ENCODE measurements around the gene MYH15.

The MYH15 gene

GRCh38 chr3:108510496-108510895, at the start of gene MYH15:
Gene MYH15, minus strand, starts transcription at chr3:108510596. Its CDS starts 66 bp downstream, at chr3:108510530.
- no peak within 1 kb of the TSS for H3K27ac ChIP-seq (ENCODE audit: low read length)
- no peak within 1 kb of the TSS for H3K9ac ChIP-seq (ENCODE audit: low read length)
- no peaks in the 10 kb centered on the region for H3K9me3 ChIP-seq (ENCODE audit: control insufficient read depth, low read depth, low read length)
- H3K4me1 ChIP-seq (ENCODE audit: control insufficient read depth, low read depth, low read length): no peaks in the 10 kb centered on the region
- no peak within 1 kb of the TSS for H3K4me3 ChIP-seq (ENCODE audit: low read length)
- H3K36me3 ChIP-seq (ENCODE audit: control insufficient read depth, low read depth, low read length): no peaks in the 10 kb centered on the region
- no peaks in the 10 kb centered on the region for H3K27me3 ChIP-seq (ENCODE audit: control insufficient read depth, insufficient read depth, low read length)

GRCh38 chr3:108555966-108556581, 45.7 kb upstream of the MYH15 start:
- Histone ChIP-seq H3K27ac (ENCODE audit: low read length) (no peak overlapping the region), H3K9me3 (ENCODE audit: control insufficient read depth, low read depth, low read length) (no peaks in the 10 kb centered on the region), H3K9ac (ENCODE audit: low read length) (no peak overlapping the region), H3K27me3 (ENCODE audit: control insufficient read depth, insufficient read depth, low read length) (no peaks in the 10 kb centered on the region), H3K36me3 (ENCODE audit: control insufficient read depth, low read depth, low read length) (peaks cover 78% of the 10 kb centered on the region), H3K4me1 (ENCODE audit: control insufficient read depth, low read depth, low read length) (no peaks in the 10 kb centered on the region), H3K4me3 (ENCODE audit: low read length) (no peak overlapping the region)

- H3K36me3 ChIP-seq (ENCODE audit: control insufficient read depth, low read depth, low read length): peaks cover 72% of the 10 kb centered on the region
- no peaks in the 10 kb centered on the region for H3K4me1 ChIP-seq (ENCODE audit: control insufficient read depth, low read depth, low read length)
- H3K9me3 ChIP-seq (ENCODE audit: control insufficient read depth, low read depth, low read length): no peaks in the 10 kb centered on the region
- H3K27ac ChIP-seq (ENCODE audit: low read length): no peak overlapping the region
- no peaks in the 10 kb centered on the region for H3K27me3 ChIP-seq (ENCODE audit: control insufficient read depth, insufficient read depth, low read length)
- H3K9ac ChIP-seq (ENCODE audit: low read length): no peak overlapping the region
- no peak overlapping the region for H3K4me3 ChIP-seq (ENCODE audit: low read length)
Observed at GRCh38 chr3:108554913-108555571, 44.6 kb upstream of the MYH15 start.

GRCh38 chr3:108554229-108554628, 43.8 kb upstream of the MYH15 start:
- Histone ChIP-seq H3K36me3 (ENCODE audit: control insufficient read depth, low read depth, low read length) (peaks cover 66% of the 10 kb centered on the region), H3K27ac (ENCODE audit: low read length) (no peak overlapping the region), H3K9ac (ENCODE audit: low read length) (no peak overlapping the region), H3K9me3 (ENCODE audit: control insufficient read depth, low read depth, low read length) (no peaks in the 10 kb centered on the region), H3K27me3 (ENCODE audit: control insufficient read depth, insufficient read depth, low read length) (no peaks in the 10 kb centered on the region), H3K4me3 (ENCODE audit: low read length) (no peak overlapping the region), H3K4me1 (ENCODE audit: control insufficient read depth, low read depth, low read length) (no peaks in the 10 kb centered on the region)

GRCh38 chr3:108552267-108553159, 42.1 kb upstream of the MYH15 start:
- Histone ChIP-seq H3K9ac (ENCODE audit: low read length) (no peak overlapping the region), H3K36me3 (ENCODE audit: control insufficient read depth, low read depth, low read length) (peaks cover 60% of the 10 kb centered on the region), H3K4me1 (ENCODE audit: control insufficient read depth, low read depth, low read length) (no peaks in the 10 kb centered on the region), H3K4me3 (ENCODE audit: low read length) (no peak overlapping the region), H3K9me3 (ENCODE audit: control insufficient read depth, low read depth, low read length) (no peaks in the 10 kb centered on the region), H3K27ac (ENCODE audit: low read length) (no peak overlapping the region), H3K27me3 (ENCODE audit: control insufficient read depth, insufficient read depth, low read length) (no peaks in the 10 kb centered on the region)

- no peak overlapping the region for H3K9ac ChIP-seq (ENCODE audit: low read length)
- H3K9me3 ChIP-seq (ENCODE audit: control insufficient read depth, low read depth, low read length): no peaks in the 10 kb centered on the region
- H3K4me3 ChIP-seq (ENCODE audit: low read length): no peak overlapping the region
- no peak overlapping the region for H3K27ac ChIP-seq (ENCODE audit: low read length)
- H3K4me1 ChIP-seq (ENCODE audit: control insufficient read depth, low read depth, low read length): no peaks in the 10 kb centered on the region
- no peaks in the 10 kb centered on the region for H3K27me3 ChIP-seq (ENCODE audit: control insufficient read depth, insufficient read depth, low read length)
- H3K36me3 ChIP-seq (ENCODE audit: control insufficient read depth, low read depth, low read length): peaks cover 53% of the 10 kb centered on the region
Observed at GRCh38 chr3:108548886-108549285, 38.5 kb upstream of the MYH15 start.

- Histone ChIP-seq H3K27me3 (ENCODE audit: control insufficient read depth, insufficient read depth, low read length) (no peaks in the 10 kb centered on the region), H3K9me3 (ENCODE audit: control insufficient read depth, low read depth, low read length) (no peaks in the 10 kb centered on the region), H3K9ac (ENCODE audit: low read length) (no peak overlapping the region), H3K36me3 (ENCODE audit: control insufficient read depth, low read depth, low read length) (peaks cover 58% of the 10 kb centered on the region), H3K4me3 (ENCODE audit: low read length) (no peak overlapping the region), H3K27ac (ENCODE audit: low read length) (no peak overlapping the region), H3K4me1 (ENCODE audit: control insufficient read depth, low read depth, low read length) (no peaks in the 10 kb centered on the region)
Observed at GRCh38 chr3:108548304-108548703, 37.9 kb upstream of the MYH15 start.

- peaks cover 50% of the 10 kb centered on the region for H3K36me3 ChIP-seq (ENCODE audit: control insufficient read depth, low read depth, low read length)
- no peaks in the 10 kb centered on the region for H3K9me3 ChIP-seq (ENCODE audit: control insufficient read depth, low read depth, low read length)
- no peaks in the 10 kb centered on the region for H3K4me1 ChIP-seq (ENCODE audit: control insufficient read depth, low read depth, low read length)
- H3K27ac ChIP-seq (ENCODE audit: low read length): no peak overlapping the region
- H3K27me3 ChIP-seq (ENCODE audit: control insufficient read depth, insufficient read depth, low read length): no peaks in the 10 kb centered on the region
- H3K9ac ChIP-seq (ENCODE audit: low read length): no peak overlapping the region
- no peak overlapping the region for H3K4me3 ChIP-seq (ENCODE audit: low read length)
Observed at GRCh38 chr3:108546692-108547091, 36.3 kb upstream of the MYH15 start.

GRCh38 chr3:108546247-108546646, 35.9 kb upstream of the MYH15 start:
- peaks cover 50% of the 10 kb centered on the region for H3K36me3 ChIP-seq (ENCODE audit: control insufficient read depth, low read depth, low read length)

GRCh38 chr3:108538083-108538482, 27.7 kb upstream of the MYH15 start:
- Histone ChIP-seq H3K27me3 (ENCODE audit: control insufficient read depth, insufficient read depth, low read length) (no peaks in the 10 kb centered on the region), H3K36me3 (ENCODE audit: control insufficient read depth, low read depth, low read length) (peaks cover 3% of the 10 kb centered on the region), H3K27ac (ENCODE audit: low read length) (no peak overlapping the region), H3K9ac (ENCODE audit: low read length) (no peak overlapping the region), H3K4me1 (ENCODE audit: control insufficient read depth, low read depth, low read length) (peaks cover 8% of the 10 kb centered on the region), H3K4me3 (ENCODE audit: low read length) (no peak overlapping the region), H3K9me3 (ENCODE audit: control insufficient read depth, low read depth, low read length) (no peaks in the 10 kb centered on the region)

More at GRCh38 chr3:108546247-108546646, 35.9 kb upstream of the MYH15 start:
- H3K9me3 ChIP-seq (ENCODE audit: control insufficient read depth, low read depth, low read length): no peaks in the 10 kb centered on the region
- no peak overlapping the region for H3K9ac ChIP-seq (ENCODE audit: low read length)
- H3K4me3 ChIP-seq (ENCODE audit: low read length): no peak overlapping the region
- no peaks in the 10 kb centered on the region for H3K4me1 ChIP-seq (ENCODE audit: control insufficient read depth, low read depth, low read length)
- no peak overlapping the region for H3K27ac ChIP-seq (ENCODE audit: low read length)
- no peaks in the 10 kb centered on the region for H3K27me3 ChIP-seq (ENCODE audit: control insufficient read depth, insufficient read depth, low read length)

- H3K4me3 ChIP-seq (ENCODE audit: low read length): no peak overlapping the region
- H3K4me1 ChIP-seq (ENCODE audit: control insufficient read depth, low read depth, low read length): peaks cover 5% of the 10 kb centered on the region
- H3K27ac ChIP-seq (ENCODE audit: low read length): no peak overlapping the region
- no peaks in the 10 kb centered on the region for H3K36me3 ChIP-seq (ENCODE audit: control insufficient read depth, low read depth, low read length)
- no peaks in the 10 kb centered on the region for H3K9me3 ChIP-seq (ENCODE audit: control insufficient read depth, low read depth, low read length)
- no peaks in the 10 kb centered on the region for H3K27me3 ChIP-seq (ENCODE audit: control insufficient read depth, insufficient read depth, low read length)
- no peak overlapping the region for H3K9ac ChIP-seq (ENCODE audit: low read length)
Observed at GRCh38 chr3:108528459-108529252, 18.3 kb upstream of the MYH15 start.
